Fibroblast of skin of abdomen (primary cell): Measurements from ENCODE around the gene SLC34A1.
"Not testable (repeated sequence)": the region's sequence is repeated elsewhere in the genome, so short reads cannot be mapped to it uniquely, and the experiment has no call there.

Experiments used
- DNase-seq: peaks from one replicate; pipeline ENCODE4 v3.0.0-alpha.2; 2013

The SLC34A1 gene

DNA sequence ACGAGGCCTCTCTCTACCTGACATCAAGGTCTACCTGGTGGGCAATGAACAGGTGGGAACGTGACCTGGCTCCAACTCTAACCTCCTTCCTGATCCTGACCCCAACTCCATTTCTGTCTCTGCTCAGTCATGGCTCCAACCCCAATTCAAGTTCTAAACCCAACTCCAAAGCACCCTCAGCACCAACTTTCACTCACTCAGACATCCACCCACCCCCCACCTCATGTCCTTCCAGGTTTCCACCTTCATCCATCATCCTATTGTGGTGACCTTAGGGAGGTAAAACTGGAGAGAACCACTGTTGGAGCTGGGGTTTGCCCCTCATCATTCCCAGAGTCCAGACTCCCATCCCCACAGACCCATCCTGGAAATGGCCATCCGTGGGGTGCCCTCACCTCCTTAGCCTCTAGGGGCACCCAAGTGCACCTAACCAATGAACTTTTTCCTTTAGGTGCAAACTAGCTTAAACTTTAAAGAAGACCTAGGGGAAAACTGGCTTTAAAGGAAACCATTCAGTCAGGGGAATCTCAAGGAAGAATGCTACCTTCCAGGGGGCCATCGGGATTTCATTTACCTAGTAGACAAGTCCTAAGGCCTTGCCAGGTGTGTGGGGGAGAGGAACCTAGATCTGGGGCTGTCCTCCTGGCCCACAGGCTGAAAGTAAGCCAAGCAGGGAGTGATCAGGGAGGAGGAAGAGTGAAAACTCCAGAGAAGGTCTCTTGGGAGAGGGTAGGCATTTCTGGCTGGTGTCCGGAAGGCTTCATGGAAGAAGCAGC, 15.2 kb upstream of the SLC34A1 start:
- no peak for DNase-seq

DNA sequence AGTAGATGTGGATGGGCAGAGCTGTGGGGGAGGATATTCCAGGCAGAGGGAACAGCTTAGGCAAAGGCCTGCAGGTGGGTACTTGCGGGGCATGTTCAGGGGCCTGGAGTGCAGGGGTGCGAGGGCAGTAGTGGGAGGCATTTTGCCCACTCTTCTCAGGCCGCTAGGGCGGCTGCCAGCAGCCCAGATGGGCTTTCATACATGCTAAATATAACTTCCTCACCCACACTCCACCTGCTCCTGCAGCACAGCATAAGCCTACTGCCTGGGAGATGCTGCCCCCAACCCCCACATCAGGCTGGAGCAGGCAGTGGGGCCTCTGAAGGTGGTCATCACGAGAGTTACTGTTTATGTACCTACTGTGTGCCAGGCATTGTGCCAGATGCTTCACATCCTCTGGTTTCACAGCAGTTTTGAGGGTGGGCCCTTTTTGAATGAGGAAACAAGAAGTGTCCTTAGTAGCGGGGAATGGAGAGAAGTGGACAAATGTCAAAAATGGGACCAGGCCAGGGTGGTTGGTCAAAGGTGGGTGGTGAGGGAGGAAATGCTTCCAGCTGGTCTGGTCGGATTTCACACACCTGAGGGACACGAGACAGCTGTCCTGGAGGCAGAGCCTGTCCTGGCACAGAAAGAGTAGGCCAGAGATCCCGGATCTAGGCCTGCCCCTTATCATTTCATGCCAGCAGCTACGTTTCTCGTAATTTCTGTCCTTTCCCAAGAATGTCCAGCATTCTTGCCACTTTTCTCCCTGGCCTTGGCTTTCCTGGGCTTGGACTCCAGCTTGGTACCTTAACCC, 14.4 kb upstream of the SLC34A1 start:
- DNase-seq, result no peak

DNA sequence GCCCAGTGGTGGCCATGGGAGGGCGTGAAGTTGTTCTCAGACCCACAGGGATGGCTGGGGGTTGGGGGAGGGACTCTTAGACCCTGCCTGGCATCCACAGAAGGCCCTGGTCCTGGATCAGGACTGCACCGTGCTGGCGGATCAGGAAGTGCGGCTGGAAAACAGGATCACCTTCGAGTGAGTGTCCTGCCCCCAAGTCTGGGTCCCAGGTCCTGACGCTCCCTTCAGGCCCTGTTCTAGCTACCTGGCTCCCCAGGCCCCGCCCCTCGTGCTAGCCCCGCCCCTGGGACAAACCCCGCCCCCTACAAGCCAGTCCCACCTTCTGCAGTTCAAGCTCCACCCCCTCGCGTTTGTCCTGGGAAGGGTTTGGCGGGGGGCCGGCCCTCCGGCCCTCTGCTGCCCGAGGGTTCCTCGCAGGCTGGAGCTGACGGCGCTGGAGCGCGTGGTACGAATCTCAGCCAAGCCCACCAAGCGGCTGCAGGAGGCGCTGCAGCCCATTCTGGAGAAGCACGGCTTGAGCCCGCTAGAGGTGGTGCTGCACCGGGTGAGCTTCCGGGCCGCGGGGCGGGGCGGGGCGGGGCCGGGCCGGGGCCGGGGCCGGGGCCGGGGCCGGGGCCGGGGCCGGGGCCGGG, 13.6 kb upstream of the SLC34A1 start:
- DNase-seq, result peak; percentile 79

DNA sequence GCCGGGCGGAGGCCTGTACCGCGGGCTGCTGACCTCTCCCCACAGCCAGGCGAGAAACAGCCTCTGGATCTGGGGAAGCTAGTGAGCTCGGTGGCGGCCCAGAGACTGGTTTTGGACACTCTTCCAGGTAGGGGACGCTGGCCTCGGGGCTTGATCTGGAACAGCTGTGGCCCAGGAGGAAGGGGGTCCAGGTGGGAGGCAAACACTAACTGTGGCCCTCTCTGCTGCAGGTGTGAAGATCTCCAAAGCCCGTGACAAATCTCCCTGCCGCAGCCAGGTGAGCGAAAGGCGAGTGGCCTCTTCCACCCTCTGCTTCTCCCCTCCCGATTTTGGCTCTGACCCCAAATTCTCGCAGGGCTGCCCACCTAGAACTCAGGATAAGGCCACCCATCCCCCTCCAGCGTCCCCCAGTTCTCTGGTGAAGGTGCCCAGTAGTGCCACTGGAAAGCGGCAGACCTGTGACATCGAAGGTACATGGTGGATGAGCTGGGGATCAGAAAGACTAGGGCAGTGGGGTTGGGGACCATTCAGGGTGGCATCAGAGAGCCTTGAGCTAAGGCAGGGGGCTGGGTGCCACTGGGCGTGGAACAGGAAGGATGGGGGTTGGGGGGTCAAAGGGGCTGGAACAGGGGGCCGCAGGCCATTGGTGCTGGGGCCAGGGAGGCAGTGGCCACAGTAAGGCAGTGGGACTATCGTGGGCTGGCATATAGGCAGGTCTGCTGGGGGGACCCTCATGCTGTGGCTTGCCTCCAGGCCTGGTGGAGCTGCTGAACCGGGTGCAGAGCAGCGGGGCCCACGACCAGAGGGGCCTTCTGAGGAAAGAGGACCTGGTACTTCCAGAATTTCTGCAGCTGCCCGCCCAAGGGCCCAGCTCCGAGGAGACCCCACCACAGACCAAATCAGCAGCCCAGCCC, 12.9 kb upstream of the SLC34A1 start:
- no peak for DNase-seq

DNA sequence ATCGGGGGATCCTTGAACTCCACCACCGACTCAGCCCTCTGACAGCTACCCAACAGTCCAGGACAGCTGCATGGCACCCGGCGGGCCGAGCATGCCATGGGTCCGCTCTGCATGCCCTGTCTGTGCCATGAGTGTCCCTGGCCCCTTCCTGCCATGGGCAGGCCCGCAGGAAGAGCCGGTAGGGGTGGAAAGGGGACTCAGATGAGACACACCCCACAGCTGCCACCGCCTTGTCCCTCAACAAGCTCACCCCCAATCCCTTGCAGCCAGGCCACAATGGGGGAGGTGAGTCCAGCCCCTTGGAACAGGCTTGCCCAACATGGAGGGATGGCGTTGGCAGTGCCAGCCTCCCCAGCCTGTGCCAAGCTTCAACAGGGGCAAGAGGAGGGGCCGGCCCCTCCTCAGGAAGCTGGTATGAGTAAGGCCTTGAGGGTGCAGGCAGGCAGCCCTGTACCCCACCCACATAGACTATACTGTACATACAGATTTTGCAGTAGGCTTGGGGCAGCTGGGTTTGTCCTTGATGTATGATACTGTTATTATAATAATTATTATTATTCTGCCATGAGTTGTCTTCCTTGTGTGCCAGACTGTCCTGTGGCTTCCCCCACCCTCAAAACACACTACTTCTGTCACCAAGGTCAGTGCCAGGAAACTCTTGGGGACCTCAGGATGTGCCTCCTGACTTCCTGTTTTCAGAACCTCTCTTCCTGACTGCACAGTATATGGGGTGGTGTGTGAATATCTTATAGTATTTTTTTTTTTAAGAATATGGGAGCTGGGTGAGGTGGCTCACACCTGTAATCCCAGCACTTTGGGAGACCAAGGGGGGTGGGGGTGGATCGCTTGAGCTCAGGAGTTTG, 12.0 kb upstream of the SLC34A1 start:
- no peak for DNase-seq

DNA sequence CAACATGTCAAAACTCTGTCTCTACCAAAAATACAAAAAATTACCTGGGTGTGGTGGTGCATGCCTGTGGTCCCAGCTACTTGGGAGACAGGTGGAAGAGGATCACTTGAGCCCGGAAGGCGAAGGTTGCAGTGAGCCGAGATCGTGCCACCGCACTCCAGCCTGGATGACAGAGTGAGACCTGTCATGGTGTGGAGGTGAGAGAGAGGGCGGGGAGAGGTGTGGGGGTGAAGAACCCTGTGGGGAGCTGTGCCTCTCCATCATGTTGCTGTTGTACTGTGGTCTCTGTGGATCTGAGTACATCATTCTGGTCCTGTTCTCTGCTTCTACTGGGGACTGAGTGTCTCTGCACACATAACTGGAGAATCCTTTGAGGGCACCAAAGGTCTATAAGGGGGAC, 11.3 kb upstream of the SLC34A1 start:
- no peak for DNase-seq

DNA sequence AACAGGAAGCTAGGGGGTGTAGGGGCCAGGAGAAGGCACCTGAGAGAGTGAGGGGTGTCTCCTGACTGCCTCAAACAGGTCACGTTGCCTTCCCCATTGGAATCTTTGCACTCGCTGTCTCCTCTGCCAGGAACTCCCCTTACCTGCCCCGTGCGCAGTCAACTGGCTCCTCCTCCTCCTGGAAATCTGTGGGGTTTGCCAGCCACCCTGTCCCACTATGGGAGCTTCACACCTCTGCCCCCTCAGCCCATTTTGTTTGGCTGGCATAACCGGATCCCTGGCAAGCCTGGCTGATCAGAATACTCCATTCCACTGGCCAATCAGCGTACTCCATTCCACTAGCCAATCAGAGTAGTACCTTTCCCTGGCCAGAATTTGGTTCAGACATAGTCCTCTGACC, 10.4 kb upstream of the SLC34A1 start:
- no peak for DNase-seq

DNA sequence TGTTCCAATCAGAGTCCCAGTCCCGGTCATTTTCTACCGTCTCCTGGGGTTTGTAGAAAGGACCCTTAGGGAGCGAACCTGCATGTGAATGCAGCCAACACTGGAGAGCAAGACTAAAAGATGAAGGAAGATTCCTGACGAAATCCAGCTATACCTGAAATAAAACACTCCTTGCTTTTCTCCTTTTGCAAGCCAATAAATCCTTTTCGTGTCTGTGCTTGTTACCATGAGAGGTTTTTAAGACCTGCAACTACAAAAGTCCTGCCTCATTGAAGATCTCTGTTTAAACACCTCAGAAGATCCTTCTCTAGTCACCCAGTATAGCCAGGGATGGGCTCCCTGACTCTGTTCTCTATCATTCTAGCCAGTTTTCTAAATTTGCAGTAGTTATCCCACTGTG, 10.0 kb upstream of the SLC34A1 start:
- DNase-seq, result no peak

DNA sequence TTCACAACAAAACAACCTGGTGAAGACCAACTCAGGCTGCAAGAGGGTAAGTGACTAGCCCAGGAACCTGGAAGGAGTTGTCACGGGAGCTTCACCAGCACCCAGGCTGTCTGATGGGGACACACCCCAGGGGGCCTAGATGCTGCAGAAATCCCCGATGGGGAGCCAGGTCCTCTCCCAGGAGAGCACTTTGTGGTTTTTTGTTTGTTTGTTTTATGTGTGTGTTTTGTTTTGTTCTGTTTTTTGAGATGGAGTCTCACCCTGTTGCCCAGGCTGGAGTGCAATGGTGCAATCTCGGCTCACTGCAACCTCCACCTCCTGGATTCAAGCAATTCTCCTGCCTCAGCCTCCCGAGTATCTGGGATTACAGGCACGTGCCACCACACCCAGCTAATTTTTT, 8.7 kb upstream of the SLC34A1 start:
- not testable (repeated sequence) for DNase-seq

DNA sequence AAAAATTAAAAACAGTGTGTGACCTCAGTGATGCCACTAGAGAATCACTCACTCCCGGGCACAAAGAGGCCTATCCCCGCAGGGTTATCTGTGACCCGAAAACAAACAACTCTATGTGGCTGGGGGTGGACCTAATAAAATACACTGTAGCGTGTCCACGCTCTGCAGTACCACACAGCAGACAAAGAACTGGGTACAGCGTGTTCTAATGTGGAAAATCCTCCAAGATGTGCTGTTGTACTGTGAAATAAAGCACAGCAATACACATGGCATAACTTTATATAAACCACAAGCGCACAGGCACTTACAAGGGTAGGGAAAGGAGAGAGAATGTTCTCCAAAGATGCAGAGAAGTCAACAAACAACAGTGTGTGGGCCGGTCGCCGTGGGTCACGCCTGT, 8.1 kb upstream of the SLC34A1 start:
- no peak for DNase-seq

DNA sequence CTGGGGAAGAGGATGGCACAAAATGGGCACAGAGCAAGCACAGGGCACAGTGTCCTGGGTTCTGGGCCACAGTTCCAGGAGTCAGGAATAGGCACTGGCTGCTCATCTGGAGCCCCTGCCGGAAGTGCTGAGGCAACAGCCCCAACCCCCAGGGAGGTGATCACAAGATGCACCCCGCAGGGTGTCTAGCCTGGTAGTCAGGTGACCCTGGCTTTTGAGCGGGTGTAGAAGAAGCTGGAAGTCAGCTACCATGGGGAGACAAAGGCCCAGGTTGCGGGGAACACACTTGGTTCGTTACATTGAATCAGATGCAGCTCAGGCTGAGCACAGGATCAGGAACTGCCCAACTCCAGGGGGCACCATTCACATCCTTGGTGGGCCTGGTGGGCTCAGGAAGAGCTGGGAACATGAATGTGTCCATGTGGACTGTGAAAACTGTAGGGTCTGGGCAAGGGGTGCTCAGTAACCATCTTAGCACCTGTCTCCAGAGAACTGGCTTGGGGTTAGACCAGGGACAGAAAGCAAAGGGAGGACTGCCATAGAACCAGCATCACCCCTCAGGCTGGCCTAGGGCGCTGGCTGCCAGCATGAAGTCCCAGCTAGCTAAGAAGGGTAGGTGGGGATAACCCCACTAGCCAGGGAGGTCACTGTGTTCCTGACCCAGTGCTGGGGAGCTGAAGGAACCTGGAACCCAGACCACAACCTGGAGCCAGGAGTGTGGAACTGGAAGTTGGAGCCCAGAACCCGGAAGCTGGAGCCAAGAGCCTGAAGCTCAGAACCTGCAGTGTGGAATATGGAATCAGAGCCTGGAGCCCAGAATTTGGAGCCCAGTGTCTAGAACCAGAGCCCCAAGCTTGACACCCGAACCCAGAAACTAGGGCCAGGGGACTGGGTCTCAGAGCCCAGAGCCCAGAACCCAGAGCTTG, 6.1 kb upstream of the SLC34A1 start:
- DNase-seq, result no peak

DNA sequence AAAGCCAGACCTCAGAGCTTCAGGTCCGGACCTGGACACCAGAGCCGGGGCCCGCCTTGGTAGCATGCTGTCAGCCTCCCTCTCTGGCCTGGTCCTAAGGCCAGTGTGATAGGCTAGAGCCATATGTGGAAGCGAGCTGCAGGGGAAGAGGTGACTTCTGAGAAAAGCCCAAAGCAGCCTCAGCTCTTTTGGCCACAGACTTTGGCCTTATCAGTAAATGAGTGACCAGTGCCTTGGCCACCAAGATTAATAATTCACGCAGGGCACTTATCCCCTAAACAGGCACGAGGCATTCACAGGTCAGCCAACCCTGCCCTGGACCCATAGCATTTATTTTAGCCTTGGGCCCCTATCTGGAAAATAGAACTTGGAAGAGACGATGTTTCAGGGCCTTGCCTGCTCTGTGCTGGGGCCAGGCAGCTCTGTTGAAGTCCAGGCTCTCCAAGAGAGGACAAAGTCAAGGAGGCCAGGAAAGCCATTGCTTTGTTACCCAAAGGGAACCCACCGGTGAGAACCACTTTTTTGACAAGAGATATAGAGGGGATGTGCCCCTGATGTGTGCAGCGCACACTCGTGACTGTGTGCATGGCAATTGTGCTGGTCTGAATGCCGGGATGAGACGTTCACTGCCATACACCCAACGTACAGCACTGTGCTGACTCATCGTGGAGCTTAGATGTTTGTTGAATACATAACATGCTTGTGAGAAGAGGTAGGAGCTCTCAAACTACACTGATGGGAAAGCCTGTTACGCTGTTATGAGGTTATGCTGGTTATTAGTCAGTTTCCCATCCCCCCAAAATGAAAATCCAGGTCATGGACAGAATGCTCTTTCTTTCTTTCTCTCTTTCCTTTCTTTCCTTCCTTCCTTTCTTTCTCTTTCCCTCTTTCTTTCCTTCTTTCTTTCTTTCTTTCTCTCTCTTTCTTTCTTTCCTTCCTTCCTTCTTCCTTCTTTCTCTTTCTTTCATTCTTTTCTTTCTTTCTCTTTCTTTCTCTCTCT, 5.0 kb upstream of the SLC34A1 start:
- peak; percentile 84 for DNase-seq

DNA sequence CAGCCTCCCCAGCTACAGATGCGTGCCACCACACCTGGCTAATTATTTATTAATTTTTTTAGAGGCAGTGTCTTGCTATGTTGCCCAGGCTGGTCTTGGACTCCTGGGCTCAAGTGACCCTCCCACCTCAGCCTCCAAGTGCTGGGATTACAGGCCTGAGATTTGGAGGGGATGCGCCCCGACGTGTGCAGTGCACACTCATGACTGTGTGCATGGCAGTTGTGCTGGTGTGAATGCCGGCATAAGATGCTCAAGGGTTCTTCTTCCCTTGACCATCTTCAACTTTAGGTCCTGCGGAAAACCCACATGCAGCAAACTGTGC, 3.5 kb upstream of the SLC34A1 start:
- no peak for DNase-seq

DNA sequence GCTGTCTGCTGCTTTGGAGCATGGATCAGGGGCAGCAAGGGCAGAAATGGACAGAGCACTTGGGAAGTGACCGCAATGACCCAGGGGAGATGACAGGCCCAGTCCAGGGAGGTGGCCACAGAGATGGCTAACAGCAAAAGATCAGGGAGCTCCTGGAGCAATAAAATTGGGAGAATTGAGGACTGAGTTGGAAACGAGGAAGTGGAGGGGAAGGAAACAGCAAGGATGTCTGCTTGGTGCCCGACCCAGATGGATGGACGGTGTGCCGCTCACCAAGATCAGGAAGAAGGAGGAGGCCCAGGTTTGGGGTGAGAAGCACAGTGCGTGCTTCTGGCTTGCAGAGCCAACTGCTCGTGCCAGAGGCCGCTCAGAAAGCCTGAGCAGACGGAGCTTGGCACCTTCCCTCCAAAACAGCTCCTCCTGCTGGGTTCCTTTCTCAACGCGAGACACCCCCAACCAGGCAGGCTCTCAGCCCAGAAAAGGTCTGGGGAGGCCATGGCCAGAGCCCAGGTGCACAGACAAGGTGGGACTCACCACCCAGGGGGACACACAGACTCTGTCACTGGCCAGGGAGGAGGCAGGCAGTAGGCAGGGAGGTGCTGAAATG, 1.7 kb upstream of the SLC34A1 start:
- DNase-seq, result no peak

DNA sequence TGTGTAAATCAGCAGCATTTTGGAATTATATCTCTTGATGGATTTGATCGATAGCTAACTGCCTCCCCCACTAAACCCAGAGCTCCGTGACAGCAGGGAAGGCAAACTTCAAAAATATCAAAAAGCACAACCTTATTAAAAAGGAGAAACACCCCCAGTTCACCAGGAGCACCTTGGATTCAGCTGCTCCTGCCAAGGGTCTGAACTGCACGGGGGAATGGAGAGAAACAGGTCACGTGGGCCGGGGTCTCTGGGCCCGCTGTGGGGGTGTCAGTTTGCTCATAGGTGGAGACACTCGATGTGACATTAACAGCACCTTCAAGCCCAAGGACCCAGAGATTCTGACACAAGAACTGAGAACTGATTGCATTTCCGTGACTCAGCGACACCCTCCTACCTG, 1.1 kb upstream of the SLC34A1 start:
- no peak for DNase-seq

DNA sequence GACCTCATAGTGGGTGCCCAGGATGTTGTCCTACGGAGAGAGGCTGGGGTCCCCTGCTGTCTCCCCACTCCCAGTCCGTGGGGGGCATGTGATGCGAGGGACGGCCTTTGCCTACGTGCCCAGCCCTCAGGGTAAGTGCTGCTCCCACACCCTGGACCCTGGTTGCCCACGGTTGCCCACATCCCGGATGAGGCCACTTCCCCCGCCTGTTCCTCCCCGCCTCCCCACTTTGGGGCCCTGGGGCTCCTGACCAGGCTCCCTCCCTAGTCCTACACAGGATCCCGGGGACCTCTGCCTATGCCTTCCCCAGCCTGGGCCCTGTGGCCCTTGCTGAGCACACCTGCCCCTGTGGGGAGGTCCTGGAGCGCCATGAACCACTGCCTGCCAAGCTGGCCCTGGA, 1.5 kb downstream of the SLC34A1 start:
- DNase-seq, result no peak

DNA sequence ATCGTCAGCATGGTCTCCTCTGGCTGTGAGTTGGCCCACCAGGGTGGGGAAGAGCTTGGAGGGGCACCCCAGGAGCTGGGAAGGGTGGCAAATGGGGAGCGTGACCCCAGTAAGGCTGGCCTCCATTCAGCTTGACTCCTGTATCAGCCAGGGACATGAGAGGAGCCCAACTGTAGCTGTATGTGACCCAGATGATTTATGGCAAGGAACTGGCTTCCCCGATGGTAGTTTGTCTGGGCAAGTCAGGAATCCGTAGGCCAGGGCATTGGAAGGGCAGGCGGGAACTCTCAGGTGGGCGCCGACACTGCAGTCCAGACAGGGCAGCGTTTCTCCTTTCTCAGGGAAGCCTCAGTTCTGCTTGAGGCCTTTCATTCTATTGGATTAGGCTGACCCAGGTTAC, 2.3 kb downstream of the SLC34A1 start:
- DNase-seq, result no peak

DNA sequence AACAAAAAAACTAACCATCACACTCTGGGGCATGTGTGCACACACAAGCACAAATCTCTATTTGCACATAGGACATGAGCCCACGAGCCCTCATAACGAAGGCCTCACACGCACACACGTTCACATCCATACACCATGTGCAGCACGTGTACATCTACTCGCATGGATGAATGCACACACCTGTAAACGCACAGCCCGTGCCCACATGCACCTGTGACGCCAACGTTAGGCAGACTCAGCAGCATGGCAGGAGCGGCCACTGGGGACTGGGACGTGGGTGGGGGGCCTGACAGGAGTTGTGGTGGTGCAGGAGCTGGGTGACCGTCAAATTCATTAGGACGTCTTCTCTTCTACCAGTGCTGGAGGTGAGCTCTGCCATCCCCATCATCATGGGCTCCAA, 3.2 kb downstream of the SLC34A1 start:
- no peak for DNase-seq

DNA sequence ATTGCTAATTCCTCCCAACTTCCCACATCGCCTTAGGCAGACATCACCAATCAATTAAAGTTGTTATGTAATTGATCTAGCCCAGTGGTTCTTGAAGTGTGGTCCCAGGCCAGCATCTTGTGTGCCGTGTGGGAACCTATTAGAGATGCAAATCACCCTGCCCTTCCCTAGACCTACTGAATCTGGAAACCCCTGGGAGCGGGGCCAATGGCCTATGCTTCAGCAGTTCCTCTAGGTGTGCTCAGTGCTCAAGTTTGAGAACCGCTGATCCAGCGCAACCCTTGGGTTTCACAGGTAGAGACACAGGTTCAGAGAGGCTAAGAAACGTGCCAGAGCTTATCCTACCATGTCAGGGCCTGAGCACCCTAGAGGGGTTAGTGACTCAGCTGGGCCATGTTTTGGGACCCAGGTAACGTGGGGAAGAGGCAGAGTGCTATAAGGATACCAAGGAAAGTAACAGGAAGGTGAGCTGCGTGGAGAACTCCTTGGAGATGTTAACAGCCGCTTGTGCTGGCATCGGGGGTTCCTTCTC, 4.4 kb downstream of the SLC34A1 start:
- no peak for DNase-seq
